NOMO-1 (cell line): Measurements from ENCODE around the gene D2HGDH.
A peak's percentile ranks its signal among the peaks of the same experiment; 100 is the strongest.
"Not testable (repeated sequence)": the region's sequence is repeated elsewhere in the genome, so short reads cannot be mapped to it uniquely, and the experiment has no call there.

Source experiments
- DNase-seq, 2 experiments: peaks; one replicate each; lab custom pipeline; 2025; ENCODE audit not compliant: unreplicated experiment in 2 of 2; lab: John Stamatoyannopoulos, UW

The D2HGDH gene

DNA sequence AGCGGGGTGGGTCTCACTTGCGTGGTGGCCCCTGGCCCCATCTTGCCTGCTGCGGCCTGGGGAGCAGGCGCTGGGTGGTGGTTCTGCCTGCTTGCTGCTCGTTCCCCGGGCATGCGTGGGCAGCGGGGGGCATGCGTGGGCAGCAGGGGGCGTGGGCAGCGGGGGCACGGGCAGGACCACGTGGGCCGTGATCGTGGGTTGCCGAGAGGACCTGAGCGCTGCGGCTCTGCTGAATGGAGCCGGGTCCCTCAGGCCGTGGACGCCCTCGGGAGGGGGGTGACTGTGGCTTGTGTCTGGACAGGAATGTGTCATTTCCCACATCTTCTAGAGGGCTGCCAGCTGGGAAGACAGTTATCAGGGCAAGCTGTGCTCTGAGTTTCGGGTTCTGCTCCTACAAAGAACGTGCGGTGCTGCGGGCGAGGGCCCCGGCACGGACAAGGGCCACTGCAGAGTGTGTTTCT, 33.9 kb downstream of the D2HGDH start:
- DNase-seq = no peak

DNA sequence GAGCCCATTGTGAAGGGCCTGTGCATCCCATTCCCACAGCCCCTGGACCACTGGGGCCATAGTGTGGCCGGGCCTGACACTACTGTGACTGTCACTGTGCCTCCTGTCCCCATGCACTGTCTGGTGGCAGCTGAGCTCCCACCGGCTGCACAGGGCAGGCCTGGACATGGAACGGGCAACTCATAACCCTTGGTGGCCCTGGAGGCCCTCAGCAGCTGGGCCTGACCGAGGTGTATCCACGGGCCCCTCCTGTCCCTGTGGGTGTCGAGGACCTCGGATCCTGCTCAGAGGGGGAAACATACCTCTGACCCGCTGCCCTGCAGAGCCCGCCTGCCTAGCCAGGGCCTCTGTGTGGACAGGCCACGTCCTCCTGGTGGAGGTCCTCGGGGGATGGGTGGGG, 34.4 kb downstream of the D2HGDH start:
- no peak for DNase-seq

DNA sequence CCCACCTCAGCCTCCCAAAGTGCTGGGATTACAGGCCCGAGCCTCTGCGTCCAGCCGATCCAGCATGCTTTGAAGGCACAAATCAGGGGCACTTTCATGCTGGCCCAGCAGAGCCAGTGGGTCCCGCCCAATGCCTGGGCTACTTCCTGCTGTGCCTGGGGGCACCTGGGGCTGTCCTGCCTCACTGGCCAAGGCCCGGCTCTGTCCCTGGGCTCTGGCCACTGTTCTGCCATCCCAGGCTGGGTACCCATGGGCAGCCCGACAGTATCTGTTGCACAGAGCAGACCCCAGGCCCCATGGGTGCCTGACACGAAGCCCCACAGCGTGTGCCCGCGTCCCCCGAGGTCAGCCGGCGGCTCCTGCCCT, 35.4 kb downstream of the D2HGDH start:
- DNase-seq = no peak

DNA sequence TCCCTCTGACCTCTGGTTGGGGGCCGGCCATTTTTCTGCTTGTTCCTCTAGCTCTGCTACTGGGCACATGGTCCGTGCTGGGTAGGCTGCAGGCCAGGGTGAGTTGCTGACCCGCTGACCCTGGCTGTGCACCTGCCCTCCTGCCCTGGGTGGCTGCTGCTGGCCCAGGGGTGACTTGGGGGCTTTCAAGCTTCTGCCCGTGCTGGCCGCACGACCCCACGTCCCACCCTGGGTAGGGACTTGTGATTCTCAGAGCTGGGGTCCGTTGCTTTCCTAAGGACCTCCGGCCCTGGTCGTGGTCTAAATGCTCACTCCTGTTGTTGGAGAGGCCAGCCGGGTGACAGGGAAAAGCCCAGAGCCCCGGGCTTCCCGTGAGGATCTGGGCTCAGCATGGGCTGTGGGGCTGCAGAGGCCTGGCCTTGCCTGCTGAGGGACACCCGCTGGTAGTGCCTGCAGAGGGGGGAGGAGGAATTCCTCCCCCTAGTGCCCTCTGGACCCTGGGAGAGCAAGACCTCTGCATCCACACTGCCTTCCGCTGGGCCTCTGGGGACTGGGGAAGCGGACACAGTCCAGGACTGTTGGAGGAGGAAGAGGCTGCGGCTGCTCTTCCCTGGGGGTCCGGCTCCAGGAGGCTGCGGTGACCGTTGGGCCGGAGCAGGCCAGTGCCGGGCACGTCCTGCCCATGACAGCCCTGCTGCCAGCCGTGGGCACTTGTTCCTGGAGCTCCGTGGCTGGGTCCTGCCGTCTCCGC, 35.9 kb downstream of the D2HGDH start:
- no peak for DNase-seq

DNA sequence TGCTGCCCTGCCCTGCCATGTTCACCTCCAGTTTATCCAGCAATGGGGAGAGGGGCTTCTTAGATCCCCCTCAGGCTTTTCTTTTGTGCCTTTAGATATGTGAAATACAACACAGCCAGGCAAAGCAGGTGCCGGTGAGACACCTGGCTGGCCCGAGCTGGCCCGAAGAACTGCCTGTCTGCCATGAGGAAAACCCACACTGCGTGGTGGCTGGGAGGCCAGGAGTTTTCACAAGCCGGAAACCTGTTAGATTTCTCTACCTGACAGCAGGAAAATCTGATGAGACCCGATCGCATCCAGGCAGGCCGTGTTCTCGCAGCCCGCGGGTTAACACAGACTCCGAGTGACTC, 36.5 kb downstream of the D2HGDH start:
- DNase-seq = no peak

DNA sequence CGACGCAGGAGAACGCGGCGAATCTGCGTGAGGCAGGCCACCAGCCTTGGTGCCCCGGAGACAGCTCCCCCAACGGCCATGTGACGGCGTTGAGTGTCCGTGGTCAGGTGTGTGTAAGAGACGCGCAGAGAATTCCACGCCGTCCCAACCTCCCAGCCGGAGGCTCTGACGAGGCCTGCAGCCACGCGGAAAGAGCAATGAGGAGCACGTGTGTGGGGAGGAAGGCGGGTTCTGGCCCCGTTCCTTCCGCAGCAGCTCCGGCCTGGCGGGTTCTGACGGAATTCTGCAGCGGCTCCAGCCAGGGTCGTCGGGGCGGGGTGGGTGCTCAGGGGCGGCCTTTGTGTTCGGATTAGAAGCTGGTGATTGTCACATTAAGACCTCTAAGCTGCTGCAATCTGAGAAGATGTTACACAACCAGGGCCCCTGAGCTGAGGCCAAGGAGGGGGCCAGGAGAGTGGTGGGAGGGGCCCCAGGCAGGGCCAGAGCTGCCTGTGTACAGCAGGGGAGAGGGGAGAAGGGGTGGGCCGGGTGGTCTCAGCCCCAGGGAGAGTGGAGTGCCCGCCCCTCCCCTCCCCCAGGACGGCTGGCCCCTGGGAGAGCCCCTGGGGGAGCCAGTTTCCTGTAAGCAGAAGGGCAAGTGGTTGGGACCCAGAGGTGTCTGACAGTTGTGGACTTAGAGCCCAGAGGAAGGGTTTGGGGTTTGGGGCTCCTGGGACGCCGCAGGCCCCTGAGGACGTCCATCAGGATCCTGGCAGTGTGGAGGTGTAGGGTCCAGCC, 37.0 kb downstream of the D2HGDH start:
- peak; percentile 67 to 80 for DNase-seq

DNA sequence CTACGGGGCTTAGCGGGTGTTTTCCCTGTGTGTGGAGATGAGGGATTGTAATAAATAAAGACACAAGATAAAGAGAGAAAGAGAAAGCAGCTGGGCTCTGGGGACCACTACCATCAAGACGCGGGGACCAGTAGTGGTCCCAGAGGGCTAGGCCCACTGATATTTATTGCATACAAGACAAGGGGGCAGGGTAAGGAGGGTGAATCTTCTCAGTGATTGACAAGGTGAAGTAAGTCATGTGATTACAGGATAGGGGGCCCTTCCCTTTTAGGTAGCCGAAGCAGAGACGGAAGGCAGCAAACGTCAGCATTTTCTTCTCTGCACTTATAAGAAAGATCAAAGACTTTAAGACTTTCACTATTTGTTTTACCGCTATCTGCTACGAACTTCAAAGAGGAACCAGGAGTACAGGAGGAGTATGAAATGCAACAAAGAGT, 37.7 kb downstream of the D2HGDH start:
- DNase-seq = peak in 1 of 2 experiments; percentile 59

DNA sequence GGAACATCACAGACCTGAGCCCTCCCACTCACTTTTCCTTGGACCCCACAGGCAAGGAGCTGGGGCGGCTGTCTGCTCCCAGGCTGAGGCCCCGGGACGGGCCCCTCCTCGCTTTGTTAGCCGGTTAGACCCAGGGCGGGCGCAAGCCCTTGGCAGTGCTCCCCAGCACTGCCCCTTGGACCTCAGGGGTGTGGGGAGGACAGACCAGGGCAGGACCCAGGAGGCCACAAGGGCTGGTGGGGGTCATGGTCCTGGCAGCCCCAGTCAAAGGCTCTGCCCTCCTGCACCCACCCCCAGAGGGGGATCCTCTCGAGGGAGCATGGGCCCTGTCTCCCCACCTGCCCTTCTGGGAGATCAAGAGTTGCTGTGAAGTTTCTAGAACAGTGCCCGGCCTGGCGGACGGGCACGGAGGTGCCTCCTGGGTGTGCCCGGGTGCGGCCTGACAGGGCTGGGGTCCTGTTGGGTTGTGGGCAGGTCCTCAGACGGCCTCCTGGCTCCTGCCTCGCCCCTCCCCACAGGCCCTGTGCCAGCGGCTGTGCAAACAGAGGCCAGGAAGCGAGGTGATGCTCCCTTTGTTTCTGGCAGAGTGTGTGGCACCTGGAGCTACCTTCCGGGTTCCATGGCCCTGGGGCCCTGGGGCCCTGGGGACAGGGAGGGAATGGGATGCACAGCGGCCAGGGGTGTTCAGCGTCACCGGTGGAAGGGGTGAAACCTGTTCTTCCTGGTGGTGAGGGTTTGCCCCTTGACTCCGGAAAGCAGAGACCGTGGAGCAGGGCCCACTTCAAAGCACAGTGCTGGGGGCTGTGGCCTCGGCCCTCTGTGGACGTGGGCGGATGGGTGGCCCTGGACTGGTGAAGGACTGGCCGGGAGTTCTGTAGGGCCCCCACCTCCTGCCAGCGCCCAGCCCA, 39.3 kb downstream of the D2HGDH start:
- no peak for DNase-seq

DNA sequence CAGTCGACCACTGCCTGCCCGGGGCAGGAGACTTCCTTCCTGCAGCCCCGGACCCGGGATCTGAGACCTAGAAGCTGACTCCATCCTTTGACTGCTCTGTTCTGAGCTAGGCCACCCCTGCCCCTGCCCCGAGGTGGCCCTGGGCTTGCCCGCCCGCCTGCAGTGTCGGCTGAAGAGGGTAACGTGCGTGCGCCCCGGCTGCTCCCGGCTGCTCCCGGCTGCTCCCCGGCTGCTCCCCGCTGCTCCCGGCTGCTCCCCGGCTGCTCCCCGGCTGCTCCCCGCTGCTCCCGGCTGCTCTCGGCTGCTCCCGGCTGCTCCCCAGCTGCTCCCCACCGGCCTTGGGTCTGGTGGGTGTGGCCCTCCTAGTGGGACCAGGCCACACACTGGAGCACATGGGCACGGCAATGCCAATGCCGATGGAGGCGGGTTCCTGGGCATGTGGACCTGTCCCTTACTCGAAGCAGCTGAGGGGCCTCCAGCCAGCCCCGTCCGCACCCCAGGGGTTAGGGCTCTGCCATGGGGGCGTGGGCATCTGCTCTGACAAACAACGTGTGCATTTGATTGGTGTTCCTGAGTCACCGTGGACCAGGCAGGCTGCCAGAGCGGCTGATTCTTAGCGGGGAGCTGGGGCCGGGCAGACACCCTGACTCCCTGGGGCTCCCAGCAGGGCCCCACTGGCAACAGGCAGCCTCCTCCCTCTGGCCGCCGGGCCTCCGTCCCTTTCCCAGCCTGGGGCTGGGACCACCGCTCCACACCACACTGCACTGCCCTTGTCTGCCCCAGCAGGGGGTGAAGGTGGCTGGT, 40.2 kb downstream of the D2HGDH start:
- no peak for DNase-seq

DNA sequence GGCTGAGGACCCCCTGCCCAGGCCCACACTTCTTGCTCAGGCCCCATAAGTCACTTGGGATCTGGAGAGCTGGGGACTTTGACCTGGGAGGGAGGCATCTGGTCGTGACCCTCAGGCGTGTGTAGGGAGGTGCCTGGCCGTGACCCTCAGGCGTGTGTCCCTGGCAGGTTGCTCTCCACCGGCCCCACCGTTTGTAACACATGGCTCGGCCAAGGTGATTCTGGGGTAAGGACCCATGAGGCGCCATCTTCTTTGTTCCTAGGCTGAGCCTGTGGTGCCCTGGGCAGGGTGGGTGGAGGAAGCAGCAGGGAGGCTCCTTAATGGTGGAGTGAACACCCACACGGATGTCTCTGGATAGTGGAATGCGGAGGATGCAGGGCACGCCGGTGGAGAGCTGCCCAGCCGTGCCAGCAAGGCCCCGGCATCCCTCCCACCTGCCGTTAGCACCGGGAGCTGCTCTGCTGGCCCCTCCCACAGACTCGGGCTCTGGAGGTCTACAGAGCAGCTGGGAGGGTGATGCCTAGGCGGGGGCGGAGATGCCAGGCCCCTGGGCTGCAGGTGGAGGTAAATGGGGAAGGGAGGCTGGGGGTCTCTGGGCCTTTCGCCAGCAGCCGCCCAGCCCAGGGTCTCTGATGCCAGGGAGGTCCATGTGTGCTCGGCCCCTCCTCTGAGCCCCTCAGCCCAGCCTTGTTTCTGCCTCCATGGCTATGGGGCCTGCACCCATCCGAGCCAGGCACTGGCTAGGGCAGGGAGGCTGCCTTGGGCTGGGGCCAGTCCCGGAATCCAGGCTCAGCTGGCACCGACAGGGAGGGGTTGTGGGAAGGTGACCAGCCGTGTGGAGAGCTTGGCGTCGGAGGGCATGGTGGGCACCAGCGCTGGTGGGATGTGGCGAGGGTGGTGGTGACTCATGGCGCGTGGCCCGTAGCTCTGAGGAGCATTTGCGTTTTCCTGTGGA, 41.1 kb downstream of the D2HGDH start:
- no peak for DNase-seq

DNA sequence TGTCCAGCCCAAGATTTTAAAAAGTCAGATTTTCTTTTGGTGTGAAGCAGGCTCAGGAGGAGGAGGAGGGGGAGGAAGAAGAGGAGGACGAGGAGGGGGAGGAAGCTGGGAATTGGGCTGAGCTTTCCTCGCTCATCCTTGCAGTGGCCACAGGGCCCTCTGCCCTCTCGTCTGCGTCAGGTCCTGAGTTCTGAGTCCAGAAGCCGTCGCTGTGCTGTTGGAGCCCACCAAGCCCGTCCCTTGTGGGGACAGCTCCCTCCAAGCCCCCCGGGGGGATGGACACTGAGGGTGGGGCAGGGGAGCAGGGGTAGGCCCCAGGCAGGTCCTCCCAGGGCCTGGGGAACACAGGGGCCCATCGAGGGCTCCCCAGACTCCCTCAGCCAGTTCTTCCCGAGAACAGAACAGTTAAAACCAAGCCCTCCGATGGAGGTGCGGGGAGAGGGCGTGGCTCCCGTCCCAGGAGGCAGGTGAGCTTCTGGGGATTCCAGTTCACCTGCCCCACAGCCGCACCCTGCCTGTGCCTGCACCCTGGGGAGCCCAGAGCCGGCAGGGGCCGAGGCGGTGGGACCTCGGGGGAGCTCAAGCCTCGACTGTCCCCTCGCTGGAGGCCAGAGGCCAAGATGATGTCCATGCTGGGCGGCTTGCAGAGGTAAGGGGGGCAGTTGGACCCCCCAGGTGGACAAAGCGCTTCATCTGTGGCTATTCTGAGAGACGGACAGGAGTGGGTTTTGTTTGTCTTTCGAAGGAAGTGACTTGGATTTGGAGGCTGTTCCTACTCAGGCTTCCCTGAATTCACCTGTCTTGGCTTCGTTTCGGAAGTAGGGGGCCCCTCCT, 42.1 kb downstream of the D2HGDH start, which contains the start of gene GAL3ST2:
TSS of gene GAL3ST2 (plus strand) at position 487 of the 834 bp plus-strand sequence. CDS start at position 621, 134 bp downstream.
- DNase-seq = no peak

DNA sequence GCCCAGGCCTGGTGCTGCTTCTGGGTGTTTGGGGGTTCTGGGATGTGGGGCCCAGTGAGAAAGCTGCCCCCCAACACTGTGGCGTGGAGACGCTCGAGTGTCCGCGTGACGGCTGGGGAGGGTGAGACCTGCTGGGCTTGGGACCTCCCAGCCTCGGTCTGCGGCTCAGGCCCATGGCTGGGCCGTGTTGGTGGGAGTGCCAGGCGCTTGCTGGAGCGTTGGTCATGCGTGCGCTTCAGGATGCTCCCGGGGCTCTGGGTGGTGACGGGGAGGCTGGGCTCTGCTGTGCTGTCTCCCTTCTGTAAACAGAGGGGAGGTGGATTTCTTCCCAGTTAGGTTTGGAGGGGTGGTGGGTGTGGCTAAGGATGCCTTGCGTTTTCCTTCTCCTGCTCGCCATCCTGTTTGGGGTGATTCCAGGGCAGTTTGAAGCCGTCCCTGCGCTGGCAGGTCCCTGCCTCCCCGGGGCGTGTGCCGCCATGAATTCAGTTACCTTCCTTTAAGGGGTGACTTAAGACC, 42.8 kb downstream of the D2HGDH start:
- DNase-seq = no peak

DNA sequence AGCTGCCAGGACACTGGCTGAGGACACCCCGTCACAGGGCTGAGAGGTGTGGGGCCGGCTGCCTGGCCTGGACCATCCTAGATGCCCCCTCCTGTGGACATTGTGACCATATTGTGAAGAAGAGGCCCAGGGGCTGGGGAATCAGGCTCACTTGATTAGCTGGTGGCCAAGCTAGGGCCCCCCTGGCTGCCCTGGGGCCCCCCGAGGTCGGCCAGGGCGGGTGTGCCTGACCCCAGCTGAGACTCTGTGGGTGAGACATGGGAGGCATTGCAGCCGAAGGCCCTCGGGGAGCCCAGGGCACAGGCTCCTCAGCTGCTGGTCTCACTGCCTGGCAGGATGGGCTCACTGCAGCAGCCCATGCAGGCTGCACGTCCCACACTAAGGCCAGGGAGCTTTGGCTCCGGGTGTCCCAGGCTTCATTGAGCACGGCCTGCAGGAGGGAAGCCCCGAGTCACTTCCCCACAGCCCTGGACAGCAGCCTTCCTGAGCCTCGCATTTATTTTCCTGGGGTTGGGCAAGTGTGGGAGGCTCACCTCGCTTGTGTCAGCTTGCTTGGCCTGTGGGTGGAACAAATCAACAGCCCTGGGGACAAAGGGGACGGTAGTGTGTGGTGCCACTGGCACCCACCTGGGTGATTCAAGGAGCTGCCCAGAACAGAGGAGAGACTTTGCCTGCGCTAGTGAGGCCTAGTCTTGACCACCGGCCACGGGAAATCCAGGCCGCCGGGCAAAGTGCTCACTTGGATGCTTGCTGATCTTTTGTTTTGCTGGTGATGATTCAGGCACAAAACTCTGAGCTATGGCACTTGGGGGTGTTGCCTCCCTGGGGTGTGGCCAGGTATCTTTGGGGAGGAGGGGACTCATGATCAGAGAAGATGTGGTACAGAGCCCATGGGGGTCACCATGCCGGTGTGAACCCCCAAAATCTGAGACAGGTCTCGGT, 43.5 kb downstream of the D2HGDH start:
- DNase-seq = no peak

DNA sequence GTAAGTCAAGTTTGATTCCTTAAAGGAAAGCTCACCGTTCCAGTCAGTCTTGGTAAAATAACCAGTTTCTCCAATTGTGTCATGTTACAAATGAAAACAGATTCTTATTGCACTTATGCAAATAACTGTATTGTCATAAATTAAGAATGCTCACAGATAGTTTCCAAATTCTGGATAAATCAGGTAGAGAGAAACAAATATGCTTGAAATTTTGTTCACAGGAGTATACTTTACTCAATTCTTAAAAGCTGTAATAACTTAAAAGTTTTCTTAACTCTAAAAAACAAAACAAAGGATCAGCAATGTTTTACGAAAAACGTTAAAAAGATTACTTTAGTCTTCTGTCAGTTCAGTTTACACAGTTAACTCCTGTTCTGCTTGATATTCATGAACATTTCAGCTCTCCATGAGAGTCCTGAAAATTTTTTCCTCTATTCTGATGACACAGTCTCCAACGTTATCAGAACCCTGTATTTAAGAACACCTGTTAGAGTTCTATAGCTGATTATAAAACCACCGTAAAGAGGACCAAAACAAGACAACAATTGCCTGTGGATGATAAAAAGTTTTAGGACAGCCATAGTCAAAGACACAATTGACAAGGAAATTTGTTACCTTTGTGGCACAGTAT, 46.6 kb downstream of the D2HGDH start:
- DNase-seq = no peak

DNA sequence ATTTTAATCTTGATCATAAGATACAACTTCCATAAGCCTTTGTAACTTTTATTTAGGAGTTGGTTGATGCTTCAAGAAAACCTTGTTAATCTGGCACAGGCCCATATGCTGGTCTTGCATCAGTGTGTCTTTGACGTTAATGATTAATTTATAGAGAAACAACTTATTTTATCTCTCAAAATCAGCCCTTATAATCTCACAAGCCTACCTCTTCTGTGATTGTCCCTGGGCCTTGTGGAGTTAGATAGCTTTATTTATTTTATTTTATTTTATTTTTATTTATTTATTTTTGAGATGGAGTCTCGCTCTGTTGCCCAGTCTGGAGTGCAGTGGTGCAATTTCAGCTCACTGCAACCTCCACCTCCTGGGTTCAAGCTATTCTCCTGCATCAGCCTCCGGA, 47.6 kb downstream of the D2HGDH start:
- DNase-seq = not testable (repeated sequence)

DNA sequence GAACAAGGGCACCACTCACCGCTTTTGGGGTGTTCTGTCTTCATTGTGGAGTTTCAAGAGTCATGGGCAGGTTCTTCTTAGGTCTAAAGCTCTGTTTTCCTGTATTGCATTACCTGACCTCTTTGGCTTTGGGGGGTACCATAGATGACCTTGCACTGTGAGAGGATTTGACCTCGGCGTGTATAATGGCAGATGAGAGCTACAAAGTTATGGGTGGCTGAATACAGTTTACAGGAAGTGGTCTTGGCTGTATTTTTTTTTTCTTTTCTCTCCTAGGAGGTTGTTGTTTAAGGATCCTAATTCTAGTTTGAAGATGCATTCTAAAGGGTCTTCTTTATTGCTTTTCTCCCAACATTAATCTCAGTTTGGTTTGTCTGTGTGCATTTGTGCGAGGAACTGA, 53.7 kb downstream of the D2HGDH start:
- no peak for DNase-seq

DNA sequence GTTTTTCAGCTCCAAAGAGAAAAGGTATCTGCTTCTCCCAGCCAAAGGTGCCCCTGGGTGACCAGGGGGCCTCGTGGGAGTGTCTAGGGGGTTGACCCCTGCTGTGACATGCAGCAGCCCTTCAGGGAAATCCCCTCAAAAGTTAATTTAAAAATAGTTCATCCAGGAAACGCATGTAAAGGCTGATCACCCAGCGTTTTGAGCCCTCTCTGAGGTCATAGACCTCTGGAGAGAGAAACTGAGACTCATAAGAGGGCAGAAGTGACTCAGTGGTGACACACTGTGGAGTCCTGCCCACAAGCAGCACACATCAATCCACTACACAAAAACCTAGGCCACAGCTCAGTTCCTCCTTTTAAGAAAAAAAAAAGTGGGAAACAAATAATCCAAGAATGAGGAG, 54.1 kb downstream of the D2HGDH start:
- DNase-seq = no peak
